Measurements from ENCODE around the gene NAV3. TPM values are rescaled to one million over a fixed set of nuclear protein-coding genes. Genes with fewer than 3 reads are reported as not detected.

Gene NAV3
- total RNA-seq, 6 donors from 2014 or later, result 3.5 to 24.1 (median 8.6) TPM

DNA sequence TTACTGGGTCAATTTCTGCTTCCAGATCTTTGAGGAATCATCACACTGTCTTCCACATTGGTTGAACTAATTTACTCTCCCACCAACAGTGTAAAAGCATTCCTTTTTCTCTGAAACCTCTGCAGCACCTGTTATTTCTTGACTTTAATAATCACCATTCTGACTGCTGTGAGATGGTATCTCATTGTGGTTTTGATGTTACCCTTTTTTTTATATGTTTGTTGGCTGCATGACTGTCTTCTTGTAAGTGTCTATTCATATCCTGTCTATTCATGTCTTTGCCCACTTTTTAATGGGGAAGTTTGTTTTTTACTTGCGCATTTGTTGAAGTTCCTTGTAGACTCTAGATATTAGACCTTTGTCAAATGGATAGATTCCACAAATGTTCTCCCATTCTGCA lies 324.9 kb downstream of the NAV3 start:
- H3K4me1 ChIP-seq, result no peaks in the 10 kb centered on the region
- H3K36me3 ChIP-seq, result no peaks in the 10 kb centered on the region
- H3K9me3 ChIP-seq, result no peaks in the 10 kb centered on the region
- TF ChIP-seq POLR2AphosphoS5 (IDR thresholded peaks at IDR 0.05), result no peak
- no peak for TF ChIP-seq CTCF (IDR thresholded peaks at IDR 0.05)
- TF ChIP-seq POLR2A (IDR thresholded peaks at IDR 0.05), result no peak
- TF ChIP-seq EP300 (IDR thresholded peaks at IDR 0.05), result no peak
- no peaks in the 10 kb centered on the region for H3K27me3 ChIP-seq
- H3K27ac ChIP-seq, result no peak overlapping the region
- 96 to 97% methylated on average over 1 of the region's 1 CpG for WGBS, 2 donors
- DNase-seq (no peak), ATAC-seq (ENCODE audit: low FRiP score in 2 of 2) (no peak)
- H3K4me3 ChIP-seq, result no peak overlapping the region

DNA sequence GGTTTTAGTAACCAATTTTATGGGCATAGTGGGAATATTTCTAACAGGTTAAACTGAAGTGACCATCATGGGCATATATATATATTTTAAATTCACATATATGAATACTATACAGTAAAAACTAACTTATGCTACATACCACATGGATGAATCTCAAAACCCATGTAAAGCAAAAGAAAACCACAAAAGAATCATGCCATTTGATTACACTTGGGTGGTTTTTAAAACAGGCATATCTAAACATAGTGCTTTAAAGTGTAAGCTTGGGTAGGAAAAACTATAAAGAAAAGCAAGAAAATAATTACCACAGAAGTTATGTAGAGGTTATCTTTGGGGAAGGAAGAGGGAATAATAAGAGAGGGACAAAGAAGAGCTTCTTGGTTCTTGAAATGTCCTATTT lies 326.1 kb downstream of the NAV3 start:
- no peaks in the 10 kb centered on the region for H3K9me3 ChIP-seq
- no peak overlapping the region for H3K4me3 ChIP-seq
- H3K27me3 ChIP-seq, result no peaks in the 10 kb centered on the region
- H3K36me3 ChIP-seq, result no peaks in the 10 kb centered on the region
- ATAC-seq (ENCODE audit: low FRiP score in 2 of 2) (no peak), DNase-seq (no peak)
- no peaks in the 10 kb centered on the region for H3K4me1 ChIP-seq
- H3K27ac ChIP-seq, result no peak overlapping the region
- TF ChIP-seq POLR2A (IDR thresholded peaks at IDR 0.05) (no peak), EP300 (IDR thresholded peaks at IDR 0.05) (no peak), POLR2AphosphoS5 (IDR thresholded peaks at IDR 0.05) (no peak), CTCF (IDR thresholded peaks at IDR 0.05) (no peak)

DNA sequence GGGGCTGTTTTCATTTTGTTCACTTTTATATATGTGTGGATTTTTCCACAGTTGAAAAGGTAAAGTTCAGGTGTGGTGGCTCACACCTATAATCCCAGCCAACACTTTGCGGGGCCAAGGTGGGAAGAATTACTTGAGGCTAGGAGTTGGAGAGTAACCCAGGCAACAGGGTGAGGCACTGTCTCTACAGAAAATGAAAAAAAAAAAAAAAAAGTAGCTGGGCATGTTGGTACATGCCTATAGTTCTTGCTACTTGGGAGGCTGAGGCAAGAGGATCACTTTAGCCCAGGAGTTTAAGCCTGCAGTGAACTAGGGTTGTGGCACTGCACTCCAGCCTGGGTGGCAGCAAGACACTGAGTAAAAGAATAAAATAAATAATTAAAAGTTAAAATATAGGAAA lies 326.5 kb downstream of the NAV3 start:
- H3K9me3 ChIP-seq, result no peaks in the 10 kb centered on the region
- ATAC-seq (ENCODE audit: low FRiP score in 2 of 2) (no peak), DNase-seq (no peak)
- H3K36me3 ChIP-seq, result no peaks in the 10 kb centered on the region
- H3K27me3 ChIP-seq, result no peaks in the 10 kb centered on the region
- H3K27ac ChIP-seq, result no peak overlapping the region
- H3K4me1 ChIP-seq, result no peaks in the 10 kb centered on the region
- TF ChIP-seq EP300 (IDR thresholded peaks at IDR 0.05), result no peak
- no peak for TF ChIP-seq CTCF (IDR thresholded peaks at IDR 0.05)
- 94 to 100% methylated on average over 1 of the region's 1 CpG for WGBS, 2 donors
- no peak overlapping the region for H3K4me3 ChIP-seq

DNA sequence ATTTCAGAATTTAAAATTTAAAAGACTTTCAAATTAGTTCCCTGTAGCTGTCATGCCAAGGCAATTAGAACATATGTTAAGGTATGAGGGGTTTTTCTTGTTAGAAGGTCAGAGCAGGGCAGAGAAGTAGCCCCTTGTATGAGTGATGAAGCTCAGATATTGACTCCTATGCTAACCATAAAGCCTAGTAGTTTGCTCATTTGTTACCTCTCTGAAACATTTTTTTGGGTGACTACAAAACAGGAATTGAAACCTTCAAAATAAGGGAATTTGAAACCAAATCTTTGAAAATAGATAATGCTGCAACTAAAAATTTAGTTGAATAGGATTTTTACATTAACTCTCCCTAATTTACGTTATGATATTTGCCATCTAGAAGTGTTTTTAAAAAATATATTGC lies 333.5 kb downstream of the NAV3 start:
- H3K9me3 ChIP-seq, result no peaks in the 10 kb centered on the region
- no peaks in the 10 kb centered on the region for H3K36me3 ChIP-seq
- DNase-seq (no peak), ATAC-seq (ENCODE audit: low FRiP score in 2 of 2) (no peak)
- no peak overlapping the region for H3K4me3 ChIP-seq
- WGBS, 2 donors, result 92 to 94% methylated on average over 1 of the region's 1 CpG
- no peak overlapping the region for H3K27ac ChIP-seq
- TF ChIP-seq POLR2AphosphoS5 (IDR thresholded peaks at IDR 0.05) (no peak), CTCF (IDR thresholded peaks at IDR 0.05) (no peak), EP300 (IDR thresholded peaks at IDR 0.05) (no peak), POLR2A (IDR thresholded peaks at IDR 0.05) (no peak)
- no peaks in the 10 kb centered on the region for H3K27me3 ChIP-seq
- H3K4me1 ChIP-seq, result no peaks in the 10 kb centered on the region

DNA sequence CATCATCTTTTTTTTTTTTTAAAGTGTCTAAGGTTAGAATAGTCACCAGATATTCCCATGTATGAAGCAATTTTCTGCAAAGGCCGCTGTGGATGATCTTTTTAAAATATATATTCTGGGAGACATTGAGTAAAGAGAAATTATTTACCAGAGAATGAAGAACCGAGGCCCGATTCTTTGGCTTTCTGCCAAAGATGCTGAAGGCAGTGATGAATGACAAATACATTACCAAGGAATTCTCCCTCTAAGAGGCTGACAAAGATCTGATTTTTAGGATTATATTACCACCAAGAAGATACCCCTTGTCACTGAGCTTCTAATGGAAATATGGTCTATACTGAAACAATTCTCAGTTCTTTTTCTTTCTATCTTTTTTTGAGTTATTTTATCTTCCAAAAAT lies 336.8 kb downstream of the NAV3 start:
- no peaks in the 10 kb centered on the region for H3K4me1 ChIP-seq
- no peak for TF ChIP-seq POLR2AphosphoS5 (IDR thresholded peaks at IDR 0.05)
- TF ChIP-seq POLR2A (IDR thresholded peaks at IDR 0.05), result no peak
- no peak for TF ChIP-seq EP300 (IDR thresholded peaks at IDR 0.05)
- no peak for TF ChIP-seq CTCF (IDR thresholded peaks at IDR 0.05)
- no peak overlapping the region for H3K4me3 ChIP-seq
- no peaks in the 10 kb centered on the region for H3K36me3 ChIP-seq
- ATAC-seq (ENCODE audit: low FRiP score in 2 of 2), result no peak
- no peak for DNase-seq
- 44 to 52% methylated on average over 3 of the region's 3 CpGs for WGBS, 2 donors
- no peak overlapping the region for H3K27ac ChIP-seq
- H3K27me3 ChIP-seq, result no peaks in the 10 kb centered on the region
- no peaks in the 10 kb centered on the region for H3K9me3 ChIP-seq
